ENCODE measurements around the gene NOP58.

DNA sequence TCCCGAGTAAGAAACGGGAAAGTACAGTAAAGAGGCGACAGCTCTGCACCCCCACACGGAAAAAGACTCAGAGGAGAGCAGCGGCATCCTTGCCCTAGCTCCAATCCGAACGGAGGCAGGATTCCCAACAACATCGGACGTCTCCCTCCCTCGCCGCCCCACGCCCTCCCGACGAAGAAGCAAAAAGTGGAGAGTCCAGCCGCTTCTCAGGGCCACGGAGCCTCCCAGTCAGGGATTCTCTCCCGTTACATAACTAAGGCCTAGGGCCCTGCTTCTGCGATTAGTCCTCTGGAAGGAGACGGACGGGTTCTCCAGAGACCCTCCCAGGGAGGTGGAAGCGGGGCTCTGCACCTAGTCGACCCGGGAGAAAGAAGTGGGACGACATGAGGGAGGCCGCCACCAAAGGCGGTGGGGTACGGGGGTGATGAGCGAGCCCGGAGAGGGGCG lies 27.8 kb upstream of the NOP58 start:
- TF ChIP-seq POLR2A (IDR thresholded peaks at IDR 0.05) = no peak
- TF ChIP-seq, protein P1, sequence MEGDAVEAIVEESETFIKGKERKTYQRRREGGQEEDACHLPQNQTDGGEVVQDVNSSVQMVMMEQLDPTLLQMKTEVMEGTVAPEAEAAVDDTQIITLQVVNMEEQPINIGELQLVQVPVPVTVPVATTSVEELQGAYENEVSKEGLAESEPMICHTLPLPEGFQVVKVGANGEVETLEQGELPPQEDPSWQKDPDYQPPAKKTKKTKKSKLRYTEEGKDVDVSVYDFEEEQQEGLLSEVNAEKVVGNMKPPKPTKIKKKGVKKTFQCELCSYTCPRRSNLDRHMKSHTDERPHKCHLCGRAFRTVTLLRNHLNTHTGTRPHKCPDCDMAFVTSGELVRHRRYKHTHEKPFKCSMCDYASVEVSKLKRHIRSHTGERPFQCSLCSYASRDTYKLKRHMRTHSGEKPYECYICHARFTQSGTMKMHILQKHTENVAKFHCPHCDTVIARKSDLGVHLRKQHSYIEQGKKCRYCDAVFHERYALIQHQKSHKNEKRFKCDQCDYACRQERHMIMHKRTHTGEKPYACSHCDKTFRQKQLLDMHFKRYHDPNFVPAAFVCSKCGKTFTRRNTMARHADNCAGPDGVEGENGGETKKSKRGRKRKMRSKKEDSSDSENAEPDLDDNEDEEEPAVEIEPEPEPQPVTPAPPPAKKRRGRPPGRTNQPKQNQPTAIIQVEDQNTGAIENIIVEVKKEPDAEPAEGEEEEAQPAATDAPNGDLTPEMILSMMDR (IDR thresholded peaks at IDR 0.05) = no peak
